Sigmoid colon (tissue), 4 donors: Measurements from ENCODE around the gene TJP3.

Source experiments
- CTCF ChIP-seq, 4 experiments: fragments of 450-650 bp in 3 of 4; fragments of 200-600 bp in 1 of 4; IDR thresholded peaks; one replicate each; pipeline ENCODE4 v1.5.1; 2016 to 2019; ENCODE audit warnings: antibody characterized with exemption in 4 of 4, mild to moderate bottlenecking in 3 of 4, moderate library complexity in 2 of 4
- EP300 ChIP-seq, 4 donors: sonication (generic); formaldehyde crosslinking; IDR thresholded peaks; one replicate each; pipeline ENCODE4 v1.6.1; 2017; ENCODE audit warnings: antibody characterized with exemption in 4 of 4

GRCh38 chr19:3721887-3722442 is 13.8 kb downstream of the TJP3 start:
- no peak for TF ChIP-seq CTCF (IDR thresholded peaks at IDR 0.05)
- no peak for TF ChIP-seq EP300 (IDR thresholded peaks at IDR 0.05)
